HepG2 (cell line): ENCODE results near the gene DNAJC30. TPM values are rescaled to one million over a fixed set of nuclear protein-coding genes. Genes with fewer than 3 reads are reported as not detected.
A peak's percentile ranks its signal among the peaks of the same experiment; 100 is the strongest.

Source experiments
- ATAC-seq: fragments of 200-7000 bp; cut with Tn5 transposase; 3 replicates; pipeline ENCODE4 v1.9.1; 2020; ENCODE audit warnings: mild to moderate bottlenecking, moderate library complexity
- BruUV-seq: library from RNA; stranded (reverse); fragments of 400-500 nt; replicated peaks from 2 replicates; lab custom pipeline; 2021; lab: Mats Ljungman, UMichigan
- CTCF ChIA-PET: fragments of 300-600 bp; formaldehyde crosslinking; extraction: SDS; loops from one replicate; lab custom pipeline; 2021; ENCODE audit warnings: low total read pairs, inconsistent platforms, low intra/inter-chr PET ratio; lab: Yijun Ruan, JAX
- POLR2A ChIA-PET: fragments of 350-600 bp; sonication (Branson Sonifier 250); formaldehyde crosslinking; loops from one replicate; lab custom pipeline; 2020; ENCODE audit warnings: antibody characterized with exemption, inconsistent platforms; lab: Yijun Ruan, JAX
- DNase-seq: peaks from one replicate; pipeline ENCODE4 v3.0.0-alpha.2; 2015; ENCODE audit warnings: low spot score
- FAIRE-seq: peaks from 3 replicates; lab custom pipeline; 2011; peaks lifted over from hg19 to GRCh38; lab: Jason Lieb, UNC
- H2AFZ ChIP-seq: one replicate; pipeline ENCODE4 v1.6.1; 2011; ENCODE audit warnings: low read length, inconsistent platforms
- H3K27ac ChIP-seq: fragments of 300-600 bp; 3 replicates; pipeline ENCODE4 v1.8.0; 2011; ENCODE audit warnings: mixed run types, mild to moderate bottlenecking, mixed read lengths, low read length, inconsistent platforms; ENCODE audit not compliant: insufficient read depth; ENCODE audit errors: extremely low read length
- H3K27me3 ChIP-seq, 2 experiments: fragments of 200-600 bp in 1 of 2; 2 replicates in 1 of 2; 3 replicates in 1 of 2; pipeline versions ENCODE4 v1.6.0 to v1.8.0; 2011; ENCODE audit warnings: low read length in 2 of 2, mild to moderate bottlenecking in 2 of 2, moderate library complexity in 2 of 2, inconsistent platforms in 1 of 2; ENCODE audit not compliant: insufficient read depth in 2 of 2, control insufficient read depth in 1 of 2
- H3K36me3 ChIP-seq, 2 experiments: fragments of 200-600 bp in 1 of 2; replicated peaks in 1 of 2; 2 replicates in 1 of 2; 3 replicates in 1 of 2; pipeline versions ENCODE4 v1.5.1 to v1.8.0; 2011; ENCODE audit warnings: low read length in 2 of 2, inconsistent platforms in 1 of 2; ENCODE audit not compliant: insufficient read depth in 2 of 2, control insufficient read depth in 1 of 2
- H3K4me1 ChIP-seq: 2 replicates; pipeline ENCODE4 v1.5.1; 2012; ENCODE audit warnings: low read length, inconsistent platforms; ENCODE audit not compliant: insufficient read depth
- H3K4me2 ChIP-seq: 2 replicates; pipeline ENCODE4 v1.6.0; 2011; ENCODE audit warnings: low read depth, low read length, inconsistent platforms
- H3K4me3 ChIP-seq, 3 experiments: fragments of 200-600 bp in 1 of 3; sonication (generic), shearing (Covaris generic) in 1 of 3; replicated peaks in 1 of 3; 2 replicates each; pipeline ENCODE4 v1.5.1; 2011 to 2016; ENCODE audit warnings: low read length in 3 of 3, inconsistent platforms in 2 of 3, low read depth in 2 of 3, mild to moderate bottlenecking in 2 of 3, control low read depth in 1 of 3, mixed read lengths in 1 of 3; ENCODE audit not compliant: insufficient read depth in 1 of 3
- H3K79me2 ChIP-seq: one replicate; pipeline ENCODE4 v1.6.1; 2011; ENCODE audit warnings: low read length, inconsistent platforms; ENCODE audit not compliant: insufficient read depth
- H3K9ac ChIP-seq: 2 replicates; pipeline ENCODE4 v1.6.0; 2011; ENCODE audit warnings: mild to moderate bottlenecking, low read depth, low read length, inconsistent platforms; ENCODE audit not compliant: insufficient read depth
- H3K9me3 ChIP-seq: 2 replicates; pipeline ENCODE4 v1.5.1; 2012; ENCODE audit warnings: mild to moderate bottlenecking, low read length
- H4K20me1 ChIP-seq: 2 replicates; pipeline ENCODE4 v1.6.0; 2011; ENCODE audit warnings: inconsistent platforms, mild to moderate bottlenecking, low read length, moderate library complexity; ENCODE audit not compliant: insufficient read depth
- BATF2 ChIP-seq: sonication (generic); formaldehyde crosslinking; IDR thresholded peaks from 2 replicates; pipeline ENCODE4 v1.8.0; 2022; ENCODE audit warnings: mild to moderate bottlenecking, missing genetic modification reagents, moderate library complexity
- MTA1 ChIP-seq: sonication (generic); formaldehyde crosslinking; IDR thresholded peaks from 2 replicates; pipeline ENCODE4 v1.4.0; 2020; ENCODE audit warnings: missing genetic modification reagents, mild to moderate bottlenecking, borderline replicate concordance
- SKI ChIP-seq: fragments of 450-650 bp; IDR thresholded peaks from one replicate; pipeline ENCODE4 v1.6.1; 2018; ENCODE audit warnings: mild to moderate bottlenecking; ENCODE audit not compliant: partially characterized antibody
- SMYD3 ChIP-seq: sonication (generic); formaldehyde crosslinking; IDR thresholded peaks from 2 replicates; pipeline ENCODE4 v1.8.1; 2023; ENCODE audit warnings: mild to moderate bottlenecking, missing genetic modification reagents
- SPEN ChIP-seq: sonication (generic); formaldehyde crosslinking; IDR thresholded peaks from 2 replicates; pipeline ENCODE4 v1.5.1; 2020; ENCODE audit warnings: low read depth, mild to moderate bottlenecking, missing genetic modification reagents
- TGIF2 ChIP-seq: IDR thresholded peaks from 2 replicates; pipeline ENCODE4 v1.6.1; 2016; ENCODE audit warnings: control low read depth, missing compliant biosample characterization
- TRAFD1 ChIP-seq: sonication (generic); formaldehyde crosslinking; IDR thresholded peaks from 2 replicates; pipeline ENCODE4 v1.5.1; 2020; ENCODE audit warnings: missing genetic modification reagents, mild to moderate bottlenecking, borderline replicate concordance
- ZBTB26 ChIP-seq: IDR thresholded peaks from 2 replicates; pipeline ENCODE4 v1.6.1; 2016; ENCODE audit warnings: missing compliant biosample characterization, missing genetic modification reagents, borderline replicate concordance
- ZFP36 ChIP-seq: fragments of 150-350 bp; IDR thresholded peaks from 2 replicates; pipeline ENCODE4 v1.6.1; 2018; ENCODE audit warnings: borderline replicate concordance, low read length, low read depth; ENCODE audit not compliant: partially characterized antibody
- ZNF503 ChIP-seq: sonication (generic); formaldehyde crosslinking; IDR thresholded peaks from 2 replicates; pipeline ENCODE4 v1.4.0; 2020; ENCODE audit warnings: missing genetic modification reagents
- ZNF660 ChIP-seq: sonication (generic); formaldehyde crosslinking; IDR thresholded peaks from 2 replicates; pipeline ENCODE4 v1.5.1; 2020; ENCODE audit warnings: mild to moderate bottlenecking, low read depth, missing genetic modification reagents, borderline replicate concordance
- WGBS: methylation state at CpG from one replicate; pipeline ENCODE4 v1.1.6; 2017; ENCODE audit warnings: low lambda C conversion rate; 5-methylcytosine and 5-hydroxymethylcytosine counted together
- in situ Hi-C: cut with HindIII; loops from 2 replicates; pipeline ENCODE4 v1.10.0; 2017; ENCODE audit warnings: low pct_unique_long_range_greater_than_20kb; ENCODE audit not compliant: extremely low pct_ligation_motif_present
- intact Hi-C: fragments of 100-400 bp; cut with micrococcal nuclease; formaldehyde crosslinking; loops from one replicate; pipeline ENCODE4 v1.10.0; 2022; ENCODE audit not compliant: unreplicated experiment
- polyA plus RNA-seq, 8 experiments: library from polyadenylated mRNA; depleted of rRNA in 3 of 8; stranded (reverse) in 7 of 8; unstranded in 1 of 8; fragments of >200 nt; fragmentation: Illumina TruSeq in 4 of 8; extraction: Trizol in 4 of 8; gene quantifications; 2 replicates each; pipeline versions ENCODE4 v1.2.1 to v1.2.3, GENCODE V29; 2011 to 2016; ENCODE audit warnings: low read depth in 4 of 8, missing spikeins in 1 of 8, mixed read lengths in 1 of 8; ENCODE audit not compliant: insufficient read depth in 1 of 8
- total RNA-seq, 5 experiments: library from RNA; depleted of rRNA; stranded (reverse); fragments of >200 nt; fragmentation: Illumina TruSeq; extraction: Trizol; gene quantifications; 2 replicates each; pipeline ENCODE4 v1.2.3, GENCODE V29; 2016; ENCODE audit warnings: low read depth in 1 of 5

The DNAJC30 gene
- total and polyA plus RNA-seq, 2 of the 13 experiments (the other 11 are each of a cell fraction or from before 2014, with no cell fraction given) = 3.3 to 3.8 TPM

- peak overlapping the region; percentile 51 for H3K4me2 ChIP-seq
- ChIA-PET CTCF (no interaction called here), POLR2A (interaction anchor here (0.6 to 2.3 kb wide), 17 partner anchors 9 to 159 kb away, joined by 3 to 12 read pairs (median 6); partner anchors contain the start of genes ABHD11, BCL7B, BUD23 and DNAJC30)
- H3K4me3 ChIP-seq = peak overlapping the region in 2 of 3 experiments; percentile 3 to 13; a peak in 1 of 6 replicates
- in situ Hi-C loops = loop anchor here (5.0 kb wide), 1 partner anchor 109 kb away; no protein-coding TSS in a partner anchor
- no peak overlapping the region for H2AFZ ChIP-seq
- FAIRE-seq = no peak
- peaks cover 0 to 1% of the 10 kb centered on the region in 2 experiments; a peak in 1 of 5 replicates for H3K27me3 ChIP-seq
- intact Hi-C loops = loop anchor here (5.0 kb wide), 2 partner anchors 34 to 49 kb away; partner anchors contain the start of genes BUD23, DNAJC30 and VPS37D
- peak overlapping the region; percentile 36 for H3K27ac ChIP-seq
- no peak for DNase-seq
- no peak for ATAC-seq
- H3K4me1 ChIP-seq = peaks cover 47% of the 10 kb centered on the region
- BruUV-seq = no TSS peak
- peaks cover 7% of the 10 kb centered on the region for H4K20me1 ChIP-seq
- no peaks in the 10 kb centered on the region for H3K79me2 ChIP-seq
- 81% methylated on average over 4 of the region's 4 CpGs for WGBS
- H3K9ac ChIP-seq = peak overlapping the region; percentile 3; the same call in 1 of the 2 replicates
- no peak for TF ChIP-seq MTA1 (CRISPR knock-in tag)
- no peak for TF ChIP-seq SKI
- TF ChIP-seq BATF2 (CRISPR knock-in tag) = no peak
- TF ChIP-seq ZNF503 (CRISPR knock-in tag) = no peak
- no peak for TF ChIP-seq ZBTB26 (CRISPR knock-in tag)
- TF ChIP-seq ZNF660 (CRISPR knock-in tag) = no peak
- TF ChIP-seq ZFP36 = peak; percentile 79
- TF ChIP-seq SPEN (CRISPR knock-in tag) = no peak
- TF ChIP-seq TGIF2 (CRISPR knock-in tag) = no peak
- TF ChIP-seq TRAFD1 (CRISPR knock-in tag) = 0 out of 2 replicates have a peak, but pooled peaks have one; percentile 27
- no peak for TF ChIP-seq SMYD3 (CRISPR knock-in tag)
- TF ChIP-seq, all 625 proteins: peak for 2
- Histone ChIP-seq H3K36me3 (no peaks in the 10 kb centered on the region), H3K9me3 (no peaks in the 10 kb centered on the region)
Measured at GRCh38 chr7:73716318-73716890, 33.2 kb upstream of the DNAJC30 start.
